Measurements from ENCODE around the gene SLC2A4RG.
"Not testable (repeated sequence)": the region's sequence is repeated elsewhere in the genome, so short reads cannot be mapped to it uniquely, and the experiment has no call there.

The SLC2A4RG gene

DNA sequence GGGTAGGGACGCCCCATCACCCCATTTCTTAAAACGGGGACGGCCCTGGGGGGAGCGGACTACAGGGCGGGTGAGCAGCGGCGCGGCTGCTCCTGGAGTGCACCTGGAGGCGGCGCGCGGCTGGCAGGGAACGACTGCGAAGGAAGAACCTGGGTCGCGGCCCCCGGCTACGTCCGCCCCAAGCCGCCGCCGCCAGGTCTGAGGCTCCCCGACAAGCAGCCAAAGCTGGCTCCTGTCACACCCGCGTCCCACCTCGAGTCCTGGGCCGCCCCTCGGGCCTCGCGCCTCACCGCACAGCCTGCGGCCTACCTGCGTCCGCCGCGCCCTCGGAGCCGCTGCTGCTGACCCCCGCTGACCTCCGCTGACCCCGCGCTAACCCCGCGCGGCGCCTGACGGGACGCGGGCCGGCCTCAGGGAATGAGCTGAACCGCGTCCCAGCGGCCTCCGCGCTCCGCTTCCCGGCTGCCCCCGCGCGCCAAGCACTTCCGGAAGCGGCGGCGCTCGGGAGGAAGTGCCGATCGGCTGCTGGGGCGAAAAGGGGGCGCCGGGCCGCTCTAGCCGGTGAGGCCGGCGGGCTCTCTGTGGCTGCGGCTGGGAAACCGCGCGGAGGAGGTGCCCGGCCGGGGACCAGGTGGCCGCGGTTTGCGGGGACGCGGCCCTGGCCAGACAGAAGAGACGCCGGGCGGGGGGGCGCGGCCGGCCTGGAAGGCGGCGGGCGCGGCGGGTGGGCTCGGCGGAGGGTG lies 31.8 kb upstream of the SLC2A4RG start, which contains the start of the genes ARFRP1 and ZGPAT:
Gene ARFRP1 (minus strand): TSS at position 419 of the 743 bp plus-strand sequence. CDS start 885 bp downstream, outside the sequence.
Gene ZGPAT (plus strand): TSS at position 482 of the 743 bp plus-strand sequence. CDS start 542 bp downstream, outside the sequence.
- peak within 1 kb of the TSS; percentile 66 for H2AFZ ChIP-seq (ENCODE audit: low read length, unreplicated experiment)
- peaks cover 73% of the 10 kb centered on the region for H3K79me2 ChIP-seq (ENCODE audit: control insufficient read depth, insufficient read depth, low read length, unreplicated experiment)
- H3K27me3 ChIP-seq (ENCODE audit: insufficient read depth, low read length), result no peaks in the 10 kb centered on the region
- peak within 1 kb of the TSS; percentile 85 for H3K4me3 ChIP-seq (ENCODE audit: low read depth, low read length)
- peak within 1 kb of the TSS; percentile 60 for H3K27ac ChIP-seq (ENCODE audit: low read depth, low read length)
- H3K4me1 ChIP-seq (ENCODE audit: control insufficient read depth, insufficient read depth, low read length, unreplicated experiment), result peaks cover 23% of the 10 kb centered on the region
- H3K36me3 ChIP-seq (ENCODE audit: insufficient read depth, low read length), result peaks cover 22% of the 10 kb centered on the region

DNA sequence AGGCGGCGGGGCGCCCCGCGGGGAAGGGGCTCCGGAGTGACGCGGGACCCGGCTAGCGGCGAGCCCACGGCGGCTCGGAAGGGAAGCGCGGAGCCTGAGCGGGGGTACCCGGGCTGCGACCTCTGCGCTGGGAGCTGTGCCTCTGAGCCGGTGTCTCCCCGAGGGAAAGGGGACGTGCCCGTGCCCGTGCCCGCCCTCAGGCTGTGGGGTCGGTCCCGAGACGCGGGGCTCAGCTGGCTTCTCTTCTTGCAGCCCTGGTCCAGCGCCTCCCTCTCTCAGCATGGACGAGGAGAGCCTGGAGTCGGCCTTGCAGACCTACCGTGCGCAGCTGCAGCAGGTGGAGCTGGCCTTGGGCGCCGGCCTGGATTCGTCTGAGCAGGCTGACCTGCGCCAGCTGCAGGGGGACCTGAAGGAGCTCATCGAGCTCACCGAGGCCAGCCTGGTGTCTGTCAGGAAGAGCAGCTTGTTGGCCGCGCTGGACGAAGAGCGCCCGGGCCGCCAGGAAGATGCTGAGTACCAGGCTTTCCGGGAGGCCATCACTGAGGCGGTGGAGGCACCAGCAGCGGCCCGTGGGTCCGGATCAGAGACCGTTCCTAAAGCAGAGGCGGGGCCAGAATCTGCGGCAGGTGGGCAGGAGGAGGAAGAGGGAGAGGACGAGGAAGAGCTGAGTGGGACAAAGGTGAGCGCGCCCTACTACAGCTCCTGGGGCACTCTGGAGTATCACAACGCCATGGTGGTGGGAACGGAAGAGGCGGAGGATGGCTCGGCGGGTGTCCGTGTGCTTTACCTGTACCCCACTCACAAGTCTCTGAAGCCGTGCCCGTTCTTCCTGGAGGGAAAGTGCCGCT lies 31.1 kb upstream of the SLC2A4RG start:
- Histone ChIP-seq H3K27me3 (ENCODE audit: insufficient read depth, low read length) (no peaks in the 10 kb centered on the region), H2AFZ (ENCODE audit: low read length, unreplicated experiment) (peak overlapping the region; percentile 66), H3K36me3 (ENCODE audit: insufficient read depth, low read length) (peaks cover 25% of the 10 kb centered on the region), H3K79me2 (ENCODE audit: control insufficient read depth, insufficient read depth, low read length, unreplicated experiment) (peaks cover 75% of the 10 kb centered on the region), H3K27ac (ENCODE audit: low read depth, low read length) (no peak overlapping the region), H3K4me3 (ENCODE audit: low read depth, low read length) (peak overlapping the region; percentile 85), H3K4me1 (ENCODE audit: control insufficient read depth, insufficient read depth, low read length, unreplicated experiment) (peaks cover 23% of the 10 kb centered on the region)

DNA sequence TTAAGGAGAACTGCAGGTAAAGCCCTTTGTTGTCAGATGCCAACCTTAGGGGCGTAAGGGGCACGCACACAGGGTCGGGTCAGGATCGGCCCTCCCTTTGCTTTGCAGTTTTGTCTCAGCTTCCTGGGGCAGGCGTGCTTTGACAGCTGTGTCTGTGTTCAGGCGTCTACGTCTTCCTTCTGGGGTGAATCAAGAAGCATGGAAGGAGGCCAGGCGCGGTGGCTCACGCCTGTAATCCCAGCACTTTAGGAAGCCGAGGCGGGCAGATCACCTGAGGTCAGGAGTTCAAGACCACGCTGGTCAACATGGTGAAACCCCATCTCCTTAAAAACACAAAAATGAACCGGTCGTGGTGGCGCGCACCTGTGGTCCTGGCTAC lies 30.4 kb upstream of the SLC2A4RG start:
- Histone ChIP-seq H3K4me3 (ENCODE audit: low read depth, low read length) (peak overlapping the region; percentile 85), H3K27ac (ENCODE audit: low read depth, low read length) (no peak overlapping the region), H3K79me2 (ENCODE audit: control insufficient read depth, insufficient read depth, low read length, unreplicated experiment) (peaks cover 77% of the 10 kb centered on the region), H3K4me1 (ENCODE audit: control insufficient read depth, insufficient read depth, low read length, unreplicated experiment) (peaks cover 23% of the 10 kb centered on the region), H3K36me3 (ENCODE audit: insufficient read depth, low read length) (peaks cover 28% of the 10 kb centered on the region), H2AFZ (ENCODE audit: low read length, unreplicated experiment) (no peak overlapping the region), H3K27me3 (ENCODE audit: insufficient read depth, low read length) (no peaks in the 10 kb centered on the region)

DNA sequence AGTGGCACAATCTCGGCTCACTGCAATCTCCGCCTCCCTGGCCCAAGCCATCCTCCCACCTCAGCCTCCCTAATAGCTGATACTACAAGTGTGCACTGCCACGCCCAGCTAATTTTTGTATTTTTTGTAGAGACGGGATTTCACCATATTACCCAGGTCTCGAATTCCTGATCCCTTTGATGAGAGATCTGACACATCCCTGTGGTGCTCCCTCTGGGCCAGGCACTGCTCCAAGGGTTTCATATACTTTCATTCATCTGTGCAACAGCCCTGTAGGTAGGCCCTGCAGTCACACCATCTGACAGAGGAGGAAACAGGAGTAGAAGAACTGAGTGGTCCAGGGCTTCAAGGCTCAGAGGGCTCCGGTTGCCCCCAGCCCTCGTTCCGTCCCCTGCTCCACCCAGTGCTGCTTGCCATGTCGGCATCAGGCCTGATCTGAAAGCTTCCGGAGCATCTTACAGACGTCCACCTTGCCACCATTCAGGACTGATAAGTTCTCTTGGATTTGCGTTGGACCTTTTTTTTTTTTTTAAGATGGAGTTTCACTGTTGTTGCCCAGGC lies 28.4 kb upstream of the SLC2A4RG start:
- peaks cover 13% of the 10 kb centered on the region for H3K4me1 ChIP-seq (ENCODE audit: control insufficient read depth, insufficient read depth, low read length, unreplicated experiment)
- H3K27me3 ChIP-seq (ENCODE audit: insufficient read depth, low read length), result no peaks in the 10 kb centered on the region
- H3K79me2 ChIP-seq (ENCODE audit: control insufficient read depth, insufficient read depth, low read length, unreplicated experiment), result peaks cover 73% of the 10 kb centered on the region
- H3K36me3 ChIP-seq (ENCODE audit: insufficient read depth, low read length), result peaks cover 39% of the 10 kb centered on the region
- H3K27ac ChIP-seq (ENCODE audit: low read depth, low read length), result no peak overlapping the region
- no peak overlapping the region for H2AFZ ChIP-seq (ENCODE audit: low read length, unreplicated experiment)
- H3K4me3 ChIP-seq (ENCODE audit: low read depth, low read length), result no peak overlapping the region

DNA sequence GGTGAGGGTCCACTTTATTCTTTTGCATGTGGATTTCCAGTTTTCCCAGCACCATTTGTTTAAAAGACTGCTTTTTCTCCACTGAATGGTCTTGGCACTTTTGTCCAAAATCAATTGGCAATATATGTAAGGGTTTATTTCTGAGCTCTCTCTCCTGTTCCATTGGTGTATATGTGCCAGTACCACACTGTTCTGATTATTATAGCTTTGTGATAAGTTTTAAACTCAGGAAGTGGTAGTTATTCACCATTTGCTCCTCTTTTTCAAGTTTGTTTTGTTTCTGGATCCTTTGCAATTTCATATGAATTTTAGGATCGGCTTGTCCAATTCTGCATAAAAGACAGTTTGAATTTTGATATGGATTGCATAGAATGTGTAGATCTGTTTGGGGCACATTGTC lies 27.4 kb upstream of the SLC2A4RG start:
- H2AFZ ChIP-seq (ENCODE audit: low read length, unreplicated experiment), result no peak overlapping the region
- no peak overlapping the region for H3K4me3 ChIP-seq (ENCODE audit: low read depth, low read length)
- H3K36me3 ChIP-seq (ENCODE audit: insufficient read depth, low read length), result peaks cover 39% of the 10 kb centered on the region
- peaks cover 7% of the 10 kb centered on the region for H3K4me1 ChIP-seq (ENCODE audit: control insufficient read depth, insufficient read depth, low read length, unreplicated experiment)
- no peaks in the 10 kb centered on the region for H3K27me3 ChIP-seq (ENCODE audit: insufficient read depth, low read length)
- peaks cover 71% of the 10 kb centered on the region for H3K79me2 ChIP-seq (ENCODE audit: control insufficient read depth, insufficient read depth, low read length, unreplicated experiment)
- H3K27ac ChIP-seq (ENCODE audit: low read depth, low read length), result no peak overlapping the region

DNA sequence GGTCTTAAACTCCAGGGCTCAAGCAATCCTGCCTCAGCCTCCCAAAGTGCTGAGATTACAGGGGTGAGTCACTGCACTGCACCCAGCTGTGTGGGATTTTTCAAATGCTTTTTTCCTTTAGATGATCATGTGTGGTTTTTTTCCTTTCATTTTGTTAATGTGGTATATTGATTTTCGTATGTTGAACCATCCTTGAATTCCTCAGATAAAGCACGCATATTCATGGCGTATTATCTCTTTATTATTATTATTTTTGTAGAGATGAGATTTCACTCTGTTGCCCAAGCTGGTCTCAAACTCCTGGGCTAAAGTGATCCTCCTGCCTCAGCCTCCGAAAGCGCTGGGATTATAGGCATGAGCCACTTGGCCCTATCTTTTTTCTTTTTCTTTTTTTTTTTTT lies 24.7 kb upstream of the SLC2A4RG start:
- H3K36me3 ChIP-seq (ENCODE audit: insufficient read depth, low read length), result peaks cover 55% of the 10 kb centered on the region
- H2AFZ ChIP-seq (ENCODE audit: low read length, unreplicated experiment), result no peak overlapping the region

DNA sequence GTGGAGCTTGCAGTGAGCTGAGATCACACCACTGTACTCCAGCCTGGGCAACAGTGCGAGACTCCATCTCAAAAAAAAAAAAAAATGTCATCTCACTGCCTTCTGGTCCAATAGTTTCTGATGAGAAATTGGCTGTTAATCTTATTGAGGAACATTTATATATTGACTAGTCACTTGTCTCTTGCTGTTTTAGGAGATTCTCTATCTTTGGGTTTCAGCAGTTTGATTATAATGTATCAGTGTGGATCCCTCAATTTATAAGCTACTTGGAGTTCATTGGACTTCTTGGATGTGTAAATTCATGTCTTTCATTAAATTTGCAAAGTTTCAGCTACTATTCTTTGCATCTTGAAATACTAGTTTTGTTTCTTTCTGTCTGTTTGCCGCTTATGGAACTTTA lies 20.6 kb upstream of the SLC2A4RG start:
- H3K27ac ChIP-seq (ENCODE audit: low read depth, low read length), result no peak overlapping the region
- H3K4me3 ChIP-seq (ENCODE audit: low read depth, low read length), result no peak overlapping the region
- H3K36me3 ChIP-seq (ENCODE audit: insufficient read depth, low read length), result peaks cover 39% of the 10 kb centered on the region
- H3K79me2 ChIP-seq (ENCODE audit: control insufficient read depth, insufficient read depth, low read length, unreplicated experiment), result peaks cover 41% of the 10 kb centered on the region
- no peaks in the 10 kb centered on the region for H3K4me1 ChIP-seq (ENCODE audit: control insufficient read depth, insufficient read depth, low read length, unreplicated experiment)
- no peak overlapping the region for H2AFZ ChIP-seq (ENCODE audit: low read length, unreplicated experiment)
- H3K27me3 ChIP-seq (ENCODE audit: insufficient read depth, low read length), result no peaks in the 10 kb centered on the region

More for the DNA sequence above, 24.7 kb upstream of the SLC2A4RG start:
- H3K4me1 ChIP-seq (ENCODE audit: control insufficient read depth, insufficient read depth, low read length, unreplicated experiment), result no peaks in the 10 kb centered on the region
- peaks cover 59% of the 10 kb centered on the region for H3K79me2 ChIP-seq (ENCODE audit: control insufficient read depth, insufficient read depth, low read length, unreplicated experiment)
- H3K4me3 ChIP-seq (ENCODE audit: low read depth, low read length), result no peak overlapping the region
- H3K27me3 ChIP-seq (ENCODE audit: insufficient read depth, low read length), result no peaks in the 10 kb centered on the region
- H3K27ac ChIP-seq (ENCODE audit: low read depth, low read length), result no peak overlapping the region

DNA sequence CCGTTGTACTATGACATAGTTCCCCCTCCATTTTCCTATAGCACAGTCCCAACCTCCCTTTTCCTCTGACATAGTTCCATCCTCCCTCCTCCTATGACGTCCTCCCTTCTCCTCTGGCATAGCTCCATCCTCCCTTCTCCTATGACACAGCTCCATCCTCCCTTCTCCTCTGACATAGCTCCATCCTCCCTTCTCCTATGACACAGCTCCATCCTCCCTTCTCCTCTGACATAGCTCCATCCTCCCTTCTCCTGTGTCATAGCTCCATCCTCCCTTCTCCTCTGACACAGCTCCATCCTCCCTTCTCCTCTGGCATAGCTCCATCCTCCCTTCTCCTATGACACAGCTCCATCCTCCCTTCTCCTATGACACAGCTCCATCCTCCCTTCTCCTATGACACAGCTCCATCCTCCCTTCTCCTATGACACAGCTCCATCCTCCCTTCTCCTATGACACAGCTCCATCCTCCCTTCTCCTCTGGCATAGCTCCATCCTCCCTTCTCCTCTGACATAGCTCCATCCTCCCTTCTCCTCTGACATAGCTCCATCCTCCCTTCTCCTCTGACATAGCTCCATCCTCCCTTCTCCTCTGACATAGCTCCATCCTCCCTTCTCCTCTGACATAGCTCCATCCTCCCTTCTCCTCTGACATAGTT lies 16.5 kb upstream of the SLC2A4RG start:
- H2AFZ ChIP-seq (ENCODE audit: low read length, unreplicated experiment); H3K4me3 ChIP-seq (ENCODE audit: low read depth, low read length); H3K27ac ChIP-seq (ENCODE audit: low read depth, low read length); H3K27me3 ChIP-seq (ENCODE audit: insufficient read depth, low read length); H3K4me1 ChIP-seq (ENCODE audit: control insufficient read depth, insufficient read depth, low read length, unreplicated experiment): not testable (repeated sequence)
- peaks cover 27% of the 10 kb centered on the region for H3K79me2 ChIP-seq (ENCODE audit: control insufficient read depth, insufficient read depth, low read length, unreplicated experiment)
- H3K36me3 ChIP-seq (ENCODE audit: insufficient read depth, low read length), result peaks cover 29% of the 10 kb centered on the region

DNA sequence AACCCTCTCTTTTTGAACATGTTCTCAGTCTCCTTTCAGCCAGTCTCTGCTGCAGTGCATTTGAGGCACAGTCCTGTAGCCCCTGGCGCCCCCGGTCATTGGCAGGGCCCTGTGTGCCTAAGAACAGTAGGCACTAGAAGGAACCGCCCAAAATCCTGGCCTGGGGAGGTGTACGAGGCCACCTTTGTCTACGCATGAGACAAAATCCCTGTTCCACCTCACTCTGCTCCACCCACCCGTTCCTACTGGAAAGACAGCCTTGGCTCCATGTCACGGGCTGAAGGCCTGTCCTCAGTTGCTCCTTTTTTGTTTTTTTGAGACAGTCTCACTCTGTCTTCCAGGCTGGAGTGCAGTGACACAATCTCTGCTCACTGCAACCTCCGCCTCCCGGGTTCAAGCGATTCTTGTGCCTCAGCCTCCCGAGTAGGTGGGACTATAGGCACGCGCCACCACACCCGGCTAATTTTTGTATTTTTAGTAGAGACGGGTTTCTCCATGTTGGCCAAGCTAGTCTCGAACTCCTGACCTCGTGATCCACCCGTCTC lies 9.3 kb upstream of the SLC2A4RG start:
- H3K27me3 ChIP-seq (ENCODE audit: insufficient read depth, low read length); H3K4me1 ChIP-seq (ENCODE audit: control insufficient read depth, insufficient read depth, low read length, unreplicated experiment); H2AFZ ChIP-seq (ENCODE audit: low read length, unreplicated experiment); H3K27ac ChIP-seq (ENCODE audit: low read depth, low read length); H3K36me3 ChIP-seq (ENCODE audit: insufficient read depth, low read length); H3K4me3 ChIP-seq (ENCODE audit: low read depth, low read length): not testable (repeated sequence)
- H3K79me2 ChIP-seq (ENCODE audit: control insufficient read depth, insufficient read depth, low read length, unreplicated experiment), result peaks cover 13% of the 10 kb centered on the region

DNA sequence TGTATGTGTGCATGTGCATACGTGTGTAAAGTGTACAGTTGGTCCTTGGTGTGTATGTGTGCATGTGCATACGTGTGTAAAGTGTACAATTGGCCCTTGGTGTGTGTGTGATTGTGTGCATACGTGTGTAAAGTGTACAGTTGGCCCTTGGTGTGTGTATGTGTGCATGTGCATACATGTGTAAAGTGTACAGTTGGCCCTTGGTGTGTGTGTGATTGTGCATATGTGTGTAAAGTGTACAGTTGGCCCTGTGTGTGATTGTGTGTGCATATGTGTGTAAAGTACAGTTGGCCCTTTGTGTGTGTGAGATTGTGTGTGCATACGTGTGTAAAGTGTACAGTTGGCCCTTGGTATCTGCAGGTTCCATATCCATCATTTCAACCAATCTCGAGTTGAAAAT lies 8.2 kb upstream of the SLC2A4RG start:
- H3K4me1 ChIP-seq (ENCODE audit: control insufficient read depth, insufficient read depth, low read length, unreplicated experiment), result no peaks in the 10 kb centered on the region
- no peak overlapping the region for H3K27ac ChIP-seq (ENCODE audit: low read depth, low read length)
- no peaks in the 10 kb centered on the region for H3K27me3 ChIP-seq (ENCODE audit: insufficient read depth, low read length)
- peaks cover 10% of the 10 kb centered on the region for H3K79me2 ChIP-seq (ENCODE audit: control insufficient read depth, insufficient read depth, low read length, unreplicated experiment)
- no peaks in the 10 kb centered on the region for H3K36me3 ChIP-seq (ENCODE audit: insufficient read depth, low read length)
- H2AFZ ChIP-seq (ENCODE audit: low read length, unreplicated experiment), result no peak overlapping the region
- H3K4me3 ChIP-seq (ENCODE audit: low read depth, low read length), result no peak overlapping the region
